NCI-H1417 (cell line): ENCODE results near the gene PRLR.

ENCODE experiments used
- DNase-seq, 3 experiments: peaks; one replicate each; lab custom pipeline; 2025; lab: John Stamatoyannopoulos, UW

Gene PRLR

GRCh38 chr5:35233601-35234000, 3.3 kb upstream of the PRLR start:
- DNase-seq = no peak

- DNase-seq = no peak
Measured at GRCh38 chr5:35233121-35233520, 2.8 kb upstream of the PRLR start.

- DNase-seq = no peak
Measured at GRCh38 chr5:35232124-35232523, 1.8 kb upstream of the PRLR start.

- DNase-seq = peak in 2 of 3 experiments; percentile 53 to 67
Measured at GRCh38 chr5:35229076-35230037, 930 bp downstream of the PRLR start.

- no peak for DNase-seq
Measured at GRCh38 chr5:35228310-35228709, 2.0 kb downstream of the PRLR start.

GRCh38 chr5:35227720-35228119, 2.6 kb downstream of the PRLR start:
- DNase-seq = no peak

GRCh38 chr5:35223787-35224395, 6.4 kb downstream of the PRLR start:
- no peak for DNase-seq

- DNase-seq = no peak
Measured at GRCh38 chr5:35220967-35221366, 9.3 kb downstream of the PRLR start.

- no peak for DNase-seq
Measured at GRCh38 chr5:35218981-35219380, 11.3 kb downstream of the PRLR start.

- DNase-seq = no peak
Measured at GRCh38 chr5:35214051-35214450, 16.2 kb downstream of the PRLR start.

GRCh38 chr5:35213608-35214007, 16.7 kb downstream of the PRLR start:
- DNase-seq = no peak

GRCh38 chr5:35212122-35212982, 17.9 kb downstream of the PRLR start:
- no peak for DNase-seq

GRCh38 chr5:35209862-35210261, 20.4 kb downstream of the PRLR start:
- DNase-seq = no peak

- DNase-seq = no peak
Measured at GRCh38 chr5:35205606-35206005, 24.7 kb downstream of the PRLR start.

GRCh38 chr5:35205186-35205585, 25.1 kb downstream of the PRLR start:
- DNase-seq = no peak

GRCh38 chr5:35203403-35203802, 26.9 kb downstream of the PRLR start:
- DNase-seq = no peak

GRCh38 chr5:35202319-35203111, 27.8 kb downstream of the PRLR start:
- peak in 2 of 3 experiments; percentile 21 to 52 for DNase-seq

GRCh38 chr5:35201291-35201690, 29.0 kb downstream of the PRLR start:
- no peak for DNase-seq

GRCh38 chr5:35199886-35200285, 30.4 kb downstream of the PRLR start:
- no peak for DNase-seq

- no peak for DNase-seq
Measured at GRCh38 chr5:35198686-35199085, 31.6 kb downstream of the PRLR start.

- DNase-seq = peak in 2 of 3 experiments; percentile 44 to 83
Measured at GRCh38 chr5:35198075-35198474, 32.2 kb downstream of the PRLR start.

GRCh38 chr5:35197351-35197750, 32.9 kb downstream of the PRLR start:
- no peak for DNase-seq
